Globus pallidus (tissue), 1 donor: Measurements from ENCODE around the gene MRPL11.
A peak's percentile ranks its signal among the peaks of the same experiment; 100 is the strongest.
"Not testable (repeated sequence)": the region's sequence is repeated elsewhere in the genome, so short reads cannot be mapped to it uniquely, and the experiment has no call there.

Source experiments
- DNase-seq: peaks from one replicate; pipeline ENCODE4 v3.0.0-alpha.2; 2015; ENCODE audit warnings: low spot score

MRPL11 gene

DNA sequence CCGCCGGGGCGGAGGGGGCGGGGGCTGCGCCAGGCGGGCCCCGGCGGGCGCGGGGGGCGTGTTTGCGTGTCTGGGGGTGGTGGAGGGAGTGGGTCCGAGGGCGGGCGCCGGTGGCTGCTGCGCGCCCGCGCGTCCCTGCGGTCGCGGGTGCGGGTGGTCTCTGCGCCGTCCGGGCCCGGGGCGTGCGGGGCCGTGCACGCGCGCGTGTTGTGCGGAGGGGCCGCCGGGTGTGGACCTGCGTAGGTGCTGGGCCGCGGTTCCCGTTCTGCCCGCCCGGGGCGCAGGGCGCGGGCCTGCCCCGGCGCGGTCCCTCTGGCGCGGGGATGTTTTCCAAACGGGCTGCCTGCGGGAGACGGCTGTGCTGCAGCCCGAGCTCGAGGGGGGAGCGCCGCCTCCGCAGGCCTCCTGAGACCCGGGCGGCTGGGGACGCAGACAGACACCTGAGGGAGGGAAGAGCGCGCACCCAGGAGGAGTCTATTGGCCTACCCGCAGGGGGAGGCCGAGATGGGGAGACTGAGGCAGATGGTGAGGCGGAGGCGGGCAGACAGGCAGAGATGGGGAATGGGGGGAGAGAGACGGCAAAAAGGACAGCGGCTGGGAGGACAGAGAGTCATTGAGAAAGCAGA is 28.5 kb upstream of the MRPL11 start:
- no peak for DNase-seq

GRCh38 chr11:66466225-66467033 is 27.8 kb upstream of the MRPL11 start, which contains the start of gene PELI3:
TSS of gene PELI3 (plus strand) at chr11:66466905. CDS start at chr11:66468129, 1,224 bp downstream.
- DNase-seq: peak; percentile 93

GRCh38 chr11:66465373-66466224 is 27.0 kb upstream of the MRPL11 start:
- DNase-seq: no peak

- no peak for DNase-seq
These were observed 26.3 kb upstream of the MRPL11 start for GRCh38 chr11:66464916-66465315.

DNA sequence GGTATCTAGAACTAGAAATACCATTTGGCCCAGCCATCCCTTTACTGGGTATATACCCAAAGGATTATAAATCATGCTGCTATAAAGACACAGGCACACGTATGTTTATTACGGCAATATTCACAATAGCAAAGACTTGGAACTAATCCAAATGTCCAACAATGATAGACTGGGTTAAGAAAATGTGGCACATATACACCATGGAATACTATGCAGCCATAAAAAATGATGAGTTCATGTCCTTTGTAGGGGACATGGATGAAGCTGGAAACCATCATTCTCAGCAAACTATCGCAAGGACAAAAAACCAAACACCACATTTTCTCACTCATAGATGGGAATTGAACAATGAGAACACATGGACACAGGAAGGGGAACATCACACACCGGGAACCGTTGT is 25.5 kb upstream of the MRPL11 start:
- DNase-seq: not testable (repeated sequence)

DNA sequence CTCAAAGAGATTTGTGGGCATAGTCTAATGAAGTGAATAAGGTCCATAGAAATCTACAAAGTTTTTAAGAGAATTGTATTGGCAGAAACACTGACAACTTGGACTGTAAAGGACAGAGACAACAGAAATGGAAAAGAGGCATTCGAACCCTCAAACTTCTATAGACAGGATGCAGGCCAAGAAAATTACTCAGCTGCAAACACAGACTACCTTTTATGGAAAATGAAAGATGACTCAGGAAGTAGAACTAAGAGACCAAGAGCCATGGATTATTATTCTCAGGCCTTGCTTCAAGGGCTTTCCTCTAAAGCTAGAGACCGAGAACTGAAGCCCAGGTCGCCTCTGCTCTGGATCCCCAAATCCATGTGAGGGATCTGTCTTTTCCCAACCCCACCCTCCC is 24.3 kb upstream of the MRPL11 start:
- no peak for DNase-seq

DNA sequence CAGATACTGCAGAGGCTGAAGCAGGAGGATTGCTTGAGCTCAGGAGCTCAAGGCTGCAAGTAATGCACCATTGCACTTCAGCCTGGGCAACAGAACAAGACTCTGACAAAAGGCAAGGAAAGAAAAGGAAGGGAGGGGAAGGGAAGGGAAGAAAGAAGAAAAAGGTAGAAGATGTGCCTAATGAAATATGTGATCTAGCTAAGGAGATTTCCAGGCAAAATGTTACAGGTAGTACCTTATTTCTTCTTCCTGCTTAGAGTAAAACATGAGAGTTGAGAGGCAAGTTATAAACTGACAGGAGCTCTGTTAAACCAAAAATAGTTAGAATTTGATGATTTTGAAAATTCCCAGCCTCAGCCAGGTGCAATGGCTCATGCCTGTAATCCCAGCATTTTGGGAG is 23.4 kb upstream of the MRPL11 start:
- no peak for DNase-seq

DNA sequence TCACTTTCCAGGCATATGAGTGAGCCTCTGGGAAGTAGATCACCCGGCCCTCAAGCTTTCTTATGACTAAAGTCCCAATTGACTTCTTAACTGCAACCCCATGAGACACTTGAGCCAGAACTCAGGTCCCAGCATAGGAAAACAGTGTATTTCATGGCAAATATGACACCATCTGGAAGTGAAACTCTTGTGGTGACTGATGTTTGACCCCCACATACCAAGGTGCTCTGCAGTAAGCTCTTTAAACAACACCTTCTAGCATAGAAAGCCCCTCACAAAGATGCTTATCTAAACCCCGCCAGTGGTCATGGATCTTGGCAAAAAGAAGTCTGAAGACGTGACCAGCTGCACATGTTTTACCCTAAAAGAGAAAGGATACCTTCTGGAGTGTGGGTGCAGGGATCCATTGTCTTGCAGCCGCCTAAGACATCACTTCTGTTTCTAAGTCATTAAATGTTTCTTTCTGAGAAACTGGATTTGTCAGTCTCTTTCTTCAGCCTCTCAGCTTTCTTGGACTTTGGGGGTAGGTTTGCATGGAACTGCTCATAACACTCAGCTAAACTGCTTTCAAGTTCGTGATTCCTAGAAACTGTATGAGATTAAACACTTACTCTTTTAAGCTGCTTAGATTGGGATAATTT is 20.6 kb upstream of the MRPL11 start:
- no peak for DNase-seq

GRCh38 chr11:66457826-66458225 is 19.2 kb upstream of the MRPL11 start:
- DNase-seq: no peak

DNA sequence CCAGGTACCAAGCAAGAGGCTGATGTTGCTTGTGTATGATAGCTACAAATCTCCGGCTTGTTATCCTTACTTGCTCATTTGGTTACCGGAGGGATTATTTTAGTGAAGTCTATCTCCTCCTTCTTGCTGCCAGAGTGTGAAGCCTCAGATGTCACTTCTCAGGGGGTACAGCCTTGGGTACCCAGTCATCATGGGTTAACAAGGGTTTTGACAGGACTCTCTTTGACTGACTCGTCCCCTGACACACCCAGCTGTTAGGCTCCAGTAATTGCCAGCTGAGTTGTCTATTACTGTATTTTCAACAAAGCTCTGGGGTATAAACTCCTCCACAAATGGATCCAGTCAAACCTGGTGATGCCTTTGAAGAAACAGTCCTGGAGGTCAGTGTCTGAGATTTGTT is 16.2 kb upstream of the MRPL11 start:
- no peak for DNase-seq

DNA sequence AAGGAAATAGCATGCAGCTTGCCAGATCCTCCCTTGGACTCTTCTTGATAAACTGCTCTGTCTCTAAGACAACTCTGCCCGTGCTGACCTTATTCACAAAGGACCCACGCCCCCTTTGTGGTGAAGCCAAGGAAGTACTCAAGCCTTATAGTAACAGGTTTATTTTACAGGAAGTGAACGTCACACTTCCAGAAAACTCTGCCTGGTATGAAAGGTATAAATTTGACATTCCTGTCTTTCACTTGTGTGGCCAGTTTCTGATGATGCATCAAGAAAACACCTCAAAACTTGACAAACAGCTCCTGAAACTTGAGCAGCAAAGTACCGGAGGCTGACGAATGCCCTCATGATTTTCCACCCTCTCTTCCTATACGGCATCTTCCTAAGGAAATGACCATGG is 15.6 kb upstream of the MRPL11 start:
- no peak for DNase-seq

- no peak for DNase-seq
These were observed 13.0 kb upstream of the MRPL11 start for GRCh38 chr11:66451663-66452062.

- DNase-seq: no peak
These were observed 11.9 kb upstream of the MRPL11 start for GRCh38 chr11:66450560-66450959.

DNA sequence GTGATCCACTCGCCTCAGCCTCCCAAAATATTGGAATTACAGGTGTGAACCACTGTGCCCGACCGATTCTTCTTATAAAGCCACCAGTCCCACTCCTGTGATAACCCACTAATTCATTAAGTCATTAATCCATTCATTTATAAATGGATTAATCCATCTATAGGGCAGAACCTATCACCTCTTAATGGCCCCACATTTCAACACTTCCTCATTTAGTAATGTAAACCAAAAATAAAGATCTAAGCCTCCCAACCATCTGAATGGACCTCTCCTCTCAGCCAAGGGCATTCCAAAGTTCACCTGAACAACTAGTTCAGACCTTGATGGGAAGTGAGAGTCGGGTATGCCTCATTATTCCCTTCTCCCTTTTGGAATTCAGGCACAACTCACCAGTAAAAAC is 9.9 kb upstream of the MRPL11 start:
- no peak for DNase-seq

- no peak for DNase-seq
These were observed 8.4 kb upstream of the MRPL11 start for GRCh38 chr11:66447012-66447411.

- DNase-seq: no peak
These were observed 5.0 kb upstream of the MRPL11 start for GRCh38 chr11:66443602-66444001.

- not testable (repeated sequence) for DNase-seq
These were observed 2.3 kb upstream of the MRPL11 start for GRCh38 chr11:66440940-66441282.

DNA sequence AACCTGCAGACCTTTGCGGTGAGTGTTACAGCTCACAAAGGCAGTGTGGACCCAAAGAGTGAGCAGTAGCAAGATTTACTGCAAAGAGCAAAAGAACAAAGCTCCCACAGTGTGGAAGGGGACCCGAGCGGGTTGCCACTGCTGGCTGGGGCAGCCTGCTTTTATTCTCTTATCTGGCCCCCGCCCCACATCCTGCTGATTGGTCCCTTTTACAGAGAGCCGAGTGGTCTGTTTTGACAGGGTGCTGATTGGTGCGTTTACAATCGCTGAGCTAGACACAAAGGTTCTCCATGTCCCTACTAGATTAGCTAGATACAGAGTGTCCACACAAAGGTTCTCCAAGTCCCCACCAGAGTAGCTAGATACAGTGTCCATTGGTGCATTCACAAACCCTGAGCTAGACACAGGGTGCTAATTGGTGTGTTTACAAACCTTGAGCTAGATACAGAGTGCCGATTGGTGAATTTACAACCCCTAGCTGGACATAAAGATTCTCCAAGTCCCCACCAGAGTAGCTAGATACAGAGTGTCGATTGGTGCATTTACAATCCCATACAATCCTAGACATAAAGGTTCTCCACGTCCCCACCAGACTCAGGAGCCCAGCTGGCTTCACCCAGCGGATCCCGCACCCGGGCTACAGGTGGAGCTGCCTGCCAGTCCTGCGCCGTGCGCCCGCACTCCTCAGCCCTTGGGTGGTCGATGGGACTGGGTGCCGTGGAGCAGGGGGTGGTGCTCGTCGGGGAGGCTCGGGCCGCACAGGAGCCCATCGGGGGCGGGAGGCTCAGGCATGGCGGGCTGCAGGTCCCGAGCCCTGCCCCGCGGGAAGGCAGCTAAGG is 1.7 kb upstream of the MRPL11 start:
- DNase-seq: not testable (repeated sequence)

- DNase-seq: no peak
These were observed 607 bp downstream of the MRPL11 start for GRCh38 chr11:66437979-66438503.

DNA sequence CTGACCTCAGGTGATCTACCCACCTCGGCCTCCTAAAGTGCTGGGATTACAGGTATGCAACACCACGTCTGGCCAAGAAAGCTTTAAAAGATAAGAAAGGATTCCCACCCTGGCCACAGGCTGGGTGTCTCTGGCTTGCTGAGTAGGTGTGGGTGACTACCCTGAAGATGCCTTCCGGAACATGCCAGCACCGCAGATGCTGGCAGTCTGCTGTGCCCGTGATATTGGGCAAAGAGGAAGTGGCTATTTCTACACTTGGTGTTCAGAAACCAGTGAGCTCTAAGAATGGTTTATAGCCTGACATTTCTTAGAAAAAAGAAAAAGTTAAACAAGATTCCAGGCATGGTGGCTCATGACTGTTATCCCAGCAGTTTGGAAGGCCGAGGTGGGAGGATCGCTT is 6.1 kb downstream of the MRPL11 start:
- DNase-seq: no peak

DNA sequence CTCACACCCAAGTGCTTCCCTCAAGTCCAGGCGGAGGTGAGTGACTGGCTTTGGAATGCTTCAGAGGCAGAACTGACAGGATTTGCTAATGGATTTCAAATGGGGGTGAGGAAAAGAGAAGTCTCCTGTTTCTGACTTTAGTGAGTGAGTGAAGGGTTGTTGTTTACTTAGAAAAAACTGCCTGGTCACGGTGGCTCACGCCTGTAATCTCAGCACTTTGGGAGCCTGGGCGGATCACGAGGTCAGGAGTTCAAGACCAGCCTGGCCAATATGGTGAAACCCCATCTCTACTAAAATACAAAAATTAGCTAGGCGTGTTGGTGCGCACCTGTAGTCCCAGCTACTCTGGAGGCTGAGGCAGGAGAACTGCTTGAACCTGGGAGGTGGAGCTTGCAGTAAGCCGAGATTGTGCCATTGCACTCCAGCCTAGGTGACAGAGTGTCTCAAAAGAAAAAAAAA is 6.7 kb downstream of the MRPL11 start:
- not testable (repeated sequence) for DNase-seq
